Tongue (tissue), 2 donors: ENCODE data around the gene VPS13D. TPM values are rescaled to one million over a fixed set of nuclear protein-coding genes. Genes with fewer than 3 reads are reported as not detected.
"Not testable (repeated sequence)": the region's sequence is repeated elsewhere in the genome, so short reads cannot be mapped to it uniquely, and the experiment has no call there.

Source experiments
- DNase-seq: peaks from one replicate; pipeline ENCODE4 v3.0.0-alpha.2; 2015
- total RNA-seq: library from RNA; depleted of rRNA; stranded (reverse); fragments of >200 nt; gene quantifications from one replicate; pipeline ENCODE4 v1.2.3, GENCODE V29; 2014

Gene VPS13D
- total RNA-seq, 1 donor from 2014 or later = 74.1 TPM

DNA sequence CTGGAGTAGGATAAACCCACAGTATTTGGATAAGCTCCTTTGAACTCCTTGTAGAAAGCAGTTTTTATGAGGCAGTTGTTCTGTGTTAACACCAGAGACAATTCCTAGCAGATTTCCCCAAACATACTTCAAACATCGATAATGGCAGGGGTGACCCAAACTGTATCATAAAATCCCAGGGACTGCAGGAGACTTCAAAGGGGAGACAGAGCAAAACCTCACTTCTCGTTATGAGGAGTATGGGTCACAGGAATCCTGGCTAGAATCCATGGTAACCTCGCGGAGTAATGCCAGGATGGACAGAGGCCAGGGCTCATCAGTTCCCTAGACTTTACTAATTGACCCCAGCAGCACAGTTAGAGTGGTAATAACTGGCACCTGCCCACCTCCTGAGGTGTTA is 240.2 kb downstream of the VPS13D start:
- no peak for DNase-seq

DNA sequence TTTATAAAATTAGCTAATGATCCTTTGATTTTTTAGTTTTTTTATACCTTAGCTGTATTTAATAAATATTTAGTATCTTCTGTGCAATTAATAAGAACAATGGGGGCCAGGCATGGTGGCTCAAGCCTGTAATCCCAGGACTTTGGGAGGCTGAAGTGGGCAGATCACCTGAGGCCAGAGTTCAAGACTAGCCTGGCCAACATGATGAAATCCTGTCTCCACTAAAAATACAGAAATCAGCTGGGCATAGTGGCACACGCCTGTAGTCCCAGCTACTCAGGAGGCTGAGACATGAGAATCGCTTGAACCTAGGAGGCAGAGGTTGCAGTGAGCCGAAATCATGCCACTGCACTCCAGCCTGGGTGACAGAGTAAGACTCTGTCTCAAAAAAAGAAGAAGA is 241.1 kb downstream of the VPS13D start:
- not testable (repeated sequence) for DNase-seq

DNA sequence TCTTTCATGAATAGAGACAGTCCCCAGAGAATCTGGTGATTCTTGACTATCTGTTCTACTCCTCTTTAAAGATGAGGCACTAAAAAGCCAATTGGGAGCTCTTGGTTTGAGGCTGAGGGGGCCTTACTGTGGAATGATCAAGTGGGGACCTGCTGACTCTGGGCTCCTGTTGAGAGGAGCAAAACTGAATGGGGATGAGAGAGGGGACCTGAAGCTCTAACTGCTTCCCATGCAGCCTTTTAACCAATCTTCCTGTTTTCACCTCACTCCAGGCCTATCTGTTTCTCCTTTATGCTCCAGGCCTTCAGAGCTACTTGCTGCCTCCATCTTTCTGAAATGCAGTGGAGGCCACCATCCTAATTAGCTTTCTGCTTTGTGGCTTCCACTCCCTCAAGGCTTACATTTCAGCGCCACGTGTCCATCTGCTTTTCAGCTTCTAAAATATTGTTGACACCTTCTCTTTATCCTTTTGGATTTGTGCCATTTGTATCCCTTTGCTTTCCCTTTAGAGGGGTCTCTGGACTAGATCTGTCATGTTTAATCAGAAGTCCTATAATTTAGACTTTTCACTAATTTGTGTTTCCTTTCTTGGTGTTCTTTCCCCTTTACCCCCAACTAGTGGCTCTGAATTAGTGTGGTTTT is 242.4 kb downstream of the VPS13D start:
- no peak for DNase-seq

GRCh38 chr1:12472798-12473551 is 243.1 kb downstream of the VPS13D start:
- no peak for DNase-seq

- peak; percentile 85 for DNase-seq
These were observed 243.9 kb downstream of the VPS13D start for GRCh38 chr1:12473596-12474362.

GRCh38 chr1:12475101-12475500 is 245.3 kb downstream of the VPS13D start:
- no peak for DNase-seq

- DNase-seq = peak; percentile 72
These were observed 245.7 kb downstream of the VPS13D start for GRCh38 chr1:12475530-12475934.

DNA sequence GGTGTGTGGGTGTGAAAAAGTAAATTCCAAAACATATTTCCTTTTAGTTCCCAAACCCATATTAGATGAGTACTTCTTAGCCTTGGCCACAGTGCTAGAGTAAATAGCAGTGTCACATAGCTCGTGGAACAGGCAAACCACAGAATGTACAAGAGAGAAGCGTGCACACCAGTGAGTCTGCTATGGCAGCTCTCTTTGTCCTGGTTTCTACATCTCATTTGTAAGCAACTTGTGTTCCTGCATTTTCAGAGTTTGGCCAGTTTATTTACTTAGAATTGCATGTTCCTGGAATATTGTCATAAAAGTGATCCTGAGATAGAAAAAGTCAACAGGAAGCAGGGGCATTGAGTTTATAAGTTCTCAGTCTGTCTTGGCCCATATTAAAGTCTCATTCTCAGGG is 246.1 kb downstream of the VPS13D start:
- no peak for DNase-seq

- no peak for DNase-seq
These were observed 247.5 kb downstream of the VPS13D start for GRCh38 chr1:12477314-12477713.

GRCh38 chr1:12477936-12478611 is 248.2 kb downstream of the VPS13D start:
- DNase-seq = peak; percentile 96

DNA sequence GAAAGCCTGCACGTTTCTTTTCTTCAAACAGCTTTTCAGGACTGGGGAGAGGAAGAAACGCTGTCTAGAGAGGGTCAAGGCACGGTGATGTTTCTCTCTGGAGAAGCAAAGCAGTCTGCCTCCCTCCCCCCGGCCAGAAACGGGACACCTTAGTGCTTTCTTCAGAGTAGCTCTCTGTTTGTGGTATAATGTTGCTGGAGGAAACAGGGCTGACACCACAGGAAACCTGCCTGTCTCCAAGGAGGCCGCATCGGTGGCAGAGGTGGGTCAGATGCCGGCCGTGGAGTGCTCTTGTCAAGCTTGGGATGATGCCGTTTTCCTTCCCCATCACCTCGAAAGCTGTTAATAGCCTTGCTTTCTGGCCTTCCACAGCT is 248.8 kb downstream of the VPS13D start:
- no peak for DNase-seq

- no peak for DNase-seq
These were observed 249.5 kb downstream of the VPS13D start for GRCh38 chr1:12479311-12479710.

DNA sequence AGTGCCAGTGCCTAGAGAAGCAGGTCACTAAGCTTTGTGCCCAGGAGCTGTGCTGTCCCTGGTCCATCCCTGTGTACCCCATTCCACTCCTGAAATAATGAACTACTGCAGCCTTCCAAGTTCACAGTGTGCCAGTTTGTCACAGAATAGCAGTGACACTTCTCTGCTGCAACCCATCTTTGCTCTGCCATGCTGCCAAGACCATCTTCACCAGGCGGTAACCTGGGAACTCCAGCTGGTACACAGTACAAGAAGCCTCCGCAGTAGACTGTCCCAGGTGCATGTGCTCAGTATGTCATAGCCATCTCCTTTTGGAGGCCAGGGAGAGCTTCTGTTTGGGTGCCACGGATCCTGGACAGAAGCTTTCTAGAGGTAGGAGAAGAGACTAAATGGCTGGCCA is 250.2 kb downstream of the VPS13D start:
- DNase-seq = no peak

- no peak for DNase-seq
These were observed 251.0 kb downstream of the VPS13D start for GRCh38 chr1:12480748-12481362.

GRCh38 chr1:12481928-12482327 is 252.1 kb downstream of the VPS13D start:
- no peak for DNase-seq

DNA sequence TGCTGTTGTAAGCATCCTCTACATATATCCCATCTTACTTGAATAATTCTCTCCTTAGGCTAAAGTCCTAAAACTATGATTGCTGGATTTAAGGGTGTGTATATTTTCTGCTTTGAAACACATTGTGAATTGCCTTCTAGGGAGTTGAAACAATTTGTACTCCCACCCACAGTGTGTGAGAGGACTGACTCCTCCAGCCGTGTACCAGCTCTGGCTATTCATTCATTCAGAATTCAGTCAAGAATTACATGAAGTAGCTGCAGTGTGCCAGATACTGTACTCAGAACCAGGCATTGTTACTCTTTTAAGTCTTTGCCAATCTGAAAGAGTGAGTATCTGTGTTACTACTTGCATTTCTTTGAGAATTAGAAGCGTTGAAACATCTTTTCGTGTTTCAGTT is 253.2 kb downstream of the VPS13D start:
- no peak for DNase-seq

GRCh38 chr1:12485231-12486058 is 255.6 kb downstream of the VPS13D start:
- no peak for DNase-seq

DNA sequence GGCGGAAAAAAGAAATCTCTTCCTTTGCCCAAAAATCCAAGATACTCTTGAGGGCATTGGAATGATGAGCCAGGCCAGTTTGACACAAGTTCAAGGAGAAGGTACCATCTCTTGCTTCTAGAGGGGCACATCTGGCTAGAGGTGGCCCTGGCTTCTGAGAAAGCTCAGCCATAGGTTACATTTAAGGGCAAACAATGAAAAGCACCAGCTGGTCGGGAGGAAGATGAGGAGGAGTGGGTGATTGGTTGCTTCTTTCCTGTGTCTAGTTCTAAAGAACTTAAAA is 256.2 kb downstream of the VPS13D start:
- DNase-seq = no peak

GRCh38 chr1:12486401-12487005 is 256.7 kb downstream of the VPS13D start:
- DNase-seq = no peak

GRCh38 chr1:12487520-12487919 is 257.7 kb downstream of the VPS13D start:
- no peak for DNase-seq
